GM19043 (cell line): ENCODE results near the gene TXLNG.
"Not testable (repeated sequence)": the region's sequence is repeated elsewhere in the genome, so short reads cannot be mapped to it uniquely, and the experiment has no call there.

ENCODE experiments used
- ATAC-seq: cut with Tn5 transposase; IDR thresholded peaks from one replicate; pipeline ENCODE4 v1.9.1; 2021; ENCODE audit warnings: low read depth; ENCODE audit not compliant: unreplicated experiment

The TXLNG gene

DNA sequence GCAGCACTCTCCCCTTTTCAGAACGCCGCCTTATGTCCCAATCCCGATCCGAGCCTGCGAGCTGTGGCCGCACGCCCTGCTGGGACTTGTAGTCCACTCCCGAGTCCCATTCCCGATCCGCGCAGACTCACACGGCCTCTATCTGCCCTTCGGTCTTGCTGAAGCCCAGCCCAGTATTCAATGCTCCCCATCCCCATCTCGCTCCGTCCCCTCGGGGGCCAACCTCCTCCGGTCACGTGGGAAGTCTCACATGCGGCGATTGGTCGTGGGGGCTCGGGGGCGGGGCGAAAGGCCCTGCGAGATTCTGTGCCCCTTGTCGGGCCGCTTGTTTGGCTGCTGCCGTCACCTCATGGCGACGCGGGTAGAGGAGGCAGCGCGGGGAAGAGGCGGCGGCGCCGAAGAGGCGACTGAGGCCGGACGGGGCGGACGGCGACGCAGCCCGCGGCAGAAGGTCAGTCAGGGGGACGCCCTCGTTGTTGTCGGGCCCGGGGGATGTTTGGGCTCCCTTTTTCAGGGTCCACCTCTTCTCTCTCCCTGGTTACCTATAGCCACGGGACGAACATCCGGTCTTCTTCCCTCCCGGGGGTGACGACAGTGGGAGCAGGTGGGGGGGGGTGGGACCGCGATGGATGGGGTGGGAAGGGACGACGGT lies at the start of gene TXLNG:
Gene TXLNG (plus strand): TSS at position 328 of the 652 bp plus-strand sequence. CDS start 22 bp downstream, at position 350.
- peak; percentile 98 for ATAC-seq

DNA sequence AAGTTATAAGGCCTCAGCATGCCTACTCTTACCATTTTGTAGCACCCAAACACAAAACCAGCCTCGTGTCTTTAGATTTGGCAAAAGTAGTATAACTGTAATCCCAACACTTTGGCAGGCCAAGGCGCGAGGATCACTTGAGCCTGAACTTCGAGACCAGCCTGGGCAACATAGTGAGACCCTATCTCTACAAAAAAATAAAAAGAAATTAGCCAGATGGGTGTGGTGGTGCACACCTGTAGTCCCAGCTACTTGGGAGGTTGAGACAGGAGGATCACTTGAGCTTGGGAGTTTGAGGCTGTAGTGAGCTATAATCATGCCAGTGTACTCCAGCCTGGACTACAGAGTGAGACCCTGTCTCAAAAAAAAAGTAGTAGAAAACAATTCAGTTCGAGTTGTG lies 49.2 kb upstream of the TXLNG start:
- ATAC-seq = no peak

DNA sequence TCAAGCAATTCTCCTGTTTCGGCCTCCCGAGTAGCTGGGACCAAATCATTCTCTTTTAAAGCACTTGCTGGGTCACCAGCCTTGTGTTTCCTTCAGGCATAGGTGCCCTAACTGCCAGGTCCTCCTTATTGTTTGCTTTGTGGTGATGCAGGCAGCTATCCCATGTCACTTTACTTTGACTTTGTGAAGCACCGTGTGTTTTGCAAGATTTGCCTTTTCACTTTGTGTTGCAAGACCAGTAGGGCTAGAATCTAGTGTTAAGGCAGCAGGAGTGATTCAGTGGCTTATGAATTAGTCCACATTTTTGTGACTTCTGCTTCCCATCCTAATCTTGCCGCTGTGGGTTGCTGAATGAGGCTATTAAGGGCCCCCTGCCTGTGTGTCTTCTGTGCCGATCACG lies 46.7 kb upstream of the TXLNG start:
- no peak for ATAC-seq

DNA sequence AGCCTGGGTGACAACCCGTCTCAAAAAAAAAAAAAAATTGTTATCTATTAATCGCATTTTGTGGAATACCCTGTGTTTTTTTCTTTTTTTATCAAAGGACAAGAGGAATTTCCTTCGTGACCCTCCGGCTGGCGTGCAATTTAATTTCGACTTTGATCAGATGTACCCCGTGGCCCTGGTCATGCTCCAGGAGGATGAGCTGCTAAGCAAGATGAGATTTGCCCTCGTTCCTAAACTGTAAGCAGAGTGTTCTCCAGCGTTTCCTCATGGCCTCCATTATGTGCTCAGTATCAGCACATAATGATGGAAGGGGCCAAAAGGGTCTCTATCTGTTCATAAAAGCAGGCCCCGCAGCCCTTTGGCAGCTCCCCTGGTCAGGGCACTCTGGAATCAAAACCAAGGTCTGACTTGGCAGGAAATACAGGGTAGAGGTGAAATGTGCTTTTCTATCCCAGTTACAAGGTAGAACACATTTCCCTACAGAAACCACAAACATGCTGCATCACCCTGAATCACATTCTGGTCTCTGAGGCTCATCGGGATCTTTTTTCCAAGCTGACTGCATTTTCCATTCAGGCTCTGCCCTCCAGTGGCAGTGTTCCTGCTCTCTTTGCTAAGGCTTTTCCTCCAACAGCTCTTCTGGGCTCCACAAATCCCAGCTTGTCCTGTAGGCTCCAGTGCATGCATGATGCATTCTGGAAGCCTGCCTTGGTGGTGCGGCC lies 42.5 kb upstream of the TXLNG start:
- ATAC-seq = no peak

DNA sequence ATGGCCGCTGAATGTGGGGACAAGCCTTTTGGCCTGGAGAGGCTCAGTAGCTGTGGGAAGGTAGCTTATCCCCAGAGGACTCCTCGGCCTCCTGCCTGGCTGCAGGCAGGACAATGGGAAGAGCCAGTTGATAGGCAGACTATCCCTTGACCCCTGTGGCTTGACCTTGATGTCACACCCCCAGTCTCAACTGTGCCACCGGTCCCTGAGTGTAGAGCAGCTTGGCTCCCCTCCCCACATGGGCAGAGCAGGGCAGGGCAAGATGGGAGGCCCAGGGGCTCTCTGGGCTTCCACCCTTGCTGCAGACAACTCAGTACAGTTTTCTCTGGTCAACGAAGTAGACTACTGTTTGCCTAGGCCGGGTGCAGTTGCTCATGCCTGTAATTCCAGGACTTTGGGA lies 41.2 kb upstream of the TXLNG start:
- no peak for ATAC-seq

DNA sequence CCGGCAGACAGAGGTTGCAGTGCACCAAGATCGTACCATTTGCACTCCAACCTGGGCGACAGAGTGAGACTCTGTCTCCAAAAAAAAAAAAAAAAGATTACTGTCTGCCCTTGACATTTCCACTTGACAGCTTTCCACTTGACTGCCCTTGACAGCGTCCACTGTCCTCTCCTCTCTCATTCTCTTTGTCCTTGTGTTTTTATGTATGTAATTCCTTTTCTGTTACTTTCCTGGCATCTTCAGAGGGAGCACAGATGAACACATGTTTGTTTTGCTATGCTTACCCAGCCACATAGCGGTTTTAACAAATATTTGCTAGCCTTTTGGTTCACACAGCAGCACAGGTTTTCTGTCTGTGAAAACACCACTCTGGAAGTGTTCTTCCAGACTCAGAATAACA lies 40.6 kb upstream of the TXLNG start:
- no peak for ATAC-seq

DNA sequence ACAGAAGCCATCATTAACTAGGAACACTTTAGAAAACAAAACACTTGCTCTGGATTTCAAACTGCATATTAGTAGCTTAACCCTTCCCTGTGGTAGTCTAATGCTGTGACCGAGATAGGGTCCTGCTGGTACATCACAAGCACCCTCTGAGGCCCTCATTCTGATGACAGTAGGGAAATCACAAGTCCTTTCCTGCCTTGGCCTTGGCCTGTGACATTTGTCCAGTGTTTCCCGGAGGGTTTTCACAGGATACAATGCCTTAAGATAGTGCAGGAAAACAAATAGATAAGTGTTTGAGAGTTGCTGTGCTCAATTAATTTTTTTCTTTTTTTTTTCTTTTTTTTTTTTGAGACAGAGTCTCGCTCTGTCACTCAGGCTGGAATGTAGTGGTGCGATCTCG lies 37.8 kb upstream of the TXLNG start:
- ATAC-seq = no peak

DNA sequence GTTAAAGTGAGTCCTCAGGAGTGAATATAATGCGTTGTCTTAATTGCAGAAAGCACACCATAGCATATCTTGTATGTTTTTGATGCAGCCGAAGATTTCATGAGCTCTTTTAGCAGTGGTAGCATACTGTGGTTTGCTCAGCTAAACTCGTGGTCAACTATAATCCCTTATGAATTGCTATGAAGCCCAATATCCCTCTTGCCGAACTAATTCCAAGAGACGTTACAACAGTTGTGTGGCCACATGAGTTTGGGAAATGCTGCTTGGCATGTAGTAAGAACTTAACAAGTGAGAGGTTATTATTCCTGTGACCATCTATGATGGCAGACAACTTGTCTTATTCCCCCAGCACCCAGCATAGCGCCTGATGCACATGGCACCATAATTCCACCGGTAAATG lies 36.1 kb upstream of the TXLNG start:
- no peak for ATAC-seq

DNA sequence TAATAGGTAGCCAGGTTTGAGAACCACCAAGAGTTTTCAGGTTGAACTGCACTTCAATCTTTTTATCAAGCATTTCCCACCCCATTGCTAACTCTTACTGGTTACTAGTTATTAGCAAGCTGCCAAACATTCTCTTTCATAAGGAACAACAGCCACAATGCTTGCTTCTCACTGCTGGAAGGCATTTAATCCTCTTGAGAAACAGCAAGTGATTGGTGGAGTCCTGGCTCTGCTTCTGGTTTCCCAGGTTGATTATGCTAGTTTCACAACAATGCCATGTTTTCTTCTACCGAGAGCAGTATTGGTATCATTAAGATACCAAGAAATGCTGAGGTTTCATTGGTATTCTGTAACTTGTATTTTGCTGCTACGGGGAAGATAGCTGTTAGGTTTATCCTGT lies 32.2 kb upstream of the TXLNG start:
- ATAC-seq = no peak

DNA sequence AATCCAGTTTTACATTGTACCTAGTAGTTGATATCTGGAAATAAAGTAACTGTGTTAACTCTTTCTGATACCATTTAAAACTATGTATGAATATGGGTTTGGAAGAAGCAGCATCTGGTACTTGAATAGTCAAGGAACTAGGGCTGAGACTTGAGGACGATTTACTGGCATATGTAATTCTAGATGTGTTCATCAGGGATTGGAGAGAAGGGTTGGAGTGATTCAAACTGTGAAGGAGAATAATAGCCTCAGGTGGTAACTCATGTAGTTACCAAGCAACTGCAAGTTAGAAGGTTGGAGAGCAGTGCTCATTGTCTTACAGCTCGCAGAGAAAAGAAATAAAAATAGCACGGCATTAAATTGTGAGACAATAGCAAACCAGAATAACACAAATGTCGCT lies 29.5 kb upstream of the TXLNG start:
- no peak for ATAC-seq

DNA sequence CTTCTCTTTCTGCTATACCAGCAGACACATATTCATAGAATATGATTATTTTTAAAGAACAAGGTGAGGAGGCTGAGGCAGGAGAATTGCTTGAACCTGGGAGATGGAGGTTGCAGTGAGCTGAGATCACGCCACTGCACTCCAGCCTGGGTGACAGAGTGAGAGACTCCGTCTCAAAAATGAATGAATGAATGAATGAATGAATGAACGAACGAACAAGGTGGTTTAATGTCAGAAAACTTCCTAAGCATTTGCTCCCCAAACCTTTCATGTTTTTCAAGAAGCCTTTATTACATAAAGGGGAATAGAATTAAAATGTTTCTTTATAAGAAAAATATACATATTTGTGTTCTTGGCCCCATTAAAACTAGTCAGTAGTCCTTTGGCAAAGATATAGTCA lies 24.8 kb upstream of the TXLNG start:
- not testable (repeated sequence) for ATAC-seq

DNA sequence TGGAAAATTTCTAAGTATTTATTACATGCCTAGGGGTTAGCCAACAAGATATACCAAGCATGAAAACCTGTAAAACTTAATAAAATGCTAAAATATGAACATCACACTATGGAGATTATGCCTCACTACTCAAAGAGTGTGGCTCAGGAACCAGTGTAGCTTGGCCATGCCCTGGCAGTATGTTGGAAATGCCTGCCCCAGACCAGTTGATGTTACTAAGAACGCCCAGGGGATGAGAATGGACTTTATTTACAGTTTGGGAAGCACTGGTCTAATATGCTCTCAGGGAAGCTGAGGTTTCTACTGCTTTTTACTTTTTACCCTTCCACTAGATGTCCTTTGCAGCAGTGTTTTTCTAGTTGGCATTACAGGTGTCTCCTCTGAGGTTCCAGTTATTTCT lies 23.7 kb upstream of the TXLNG start:
- no peak for ATAC-seq

DNA sequence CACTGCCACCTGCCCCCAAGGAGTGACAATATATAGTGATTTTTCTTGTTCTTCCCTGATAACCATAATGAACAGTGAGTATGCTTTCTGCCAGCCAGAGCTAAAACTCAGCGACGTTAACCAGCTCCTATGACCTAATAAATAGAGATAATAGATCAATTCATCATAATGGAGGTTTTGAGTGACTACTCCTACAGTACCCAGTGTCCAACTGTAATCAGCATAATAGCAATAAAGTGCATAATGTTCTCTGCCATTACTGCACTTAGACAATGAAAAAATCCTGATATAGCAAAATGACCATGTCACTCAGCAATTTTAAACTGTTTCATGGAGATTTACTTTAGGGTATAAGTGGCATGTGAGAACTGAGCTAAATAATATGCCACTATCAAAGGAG lies 20.7 kb upstream of the TXLNG start:
- ATAC-seq = no peak

DNA sequence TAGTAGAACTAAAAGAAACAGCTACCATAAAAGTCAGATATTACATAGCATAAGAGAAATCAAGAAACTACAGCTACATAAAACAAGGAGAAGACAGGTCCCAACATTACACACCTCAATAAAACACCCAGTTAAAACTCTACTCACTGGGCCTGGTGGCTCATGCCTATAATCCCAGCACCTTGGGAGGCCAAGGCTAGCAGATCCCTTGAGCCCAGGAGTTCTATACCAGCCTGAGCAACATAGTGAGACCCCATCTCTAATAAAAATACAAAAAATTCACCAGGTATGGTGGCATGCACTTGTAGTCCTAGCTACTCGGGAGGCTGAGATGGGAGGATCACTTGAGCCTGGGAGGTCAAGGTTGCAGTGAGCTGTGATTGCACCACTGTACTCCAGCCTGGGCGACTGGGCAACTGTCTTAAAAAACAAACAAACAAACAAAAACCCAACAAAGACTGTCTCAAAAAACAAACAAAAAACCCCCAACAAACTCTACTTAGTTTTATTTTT lies 15.2 kb upstream of the TXLNG start:
- ATAC-seq = no peak

DNA sequence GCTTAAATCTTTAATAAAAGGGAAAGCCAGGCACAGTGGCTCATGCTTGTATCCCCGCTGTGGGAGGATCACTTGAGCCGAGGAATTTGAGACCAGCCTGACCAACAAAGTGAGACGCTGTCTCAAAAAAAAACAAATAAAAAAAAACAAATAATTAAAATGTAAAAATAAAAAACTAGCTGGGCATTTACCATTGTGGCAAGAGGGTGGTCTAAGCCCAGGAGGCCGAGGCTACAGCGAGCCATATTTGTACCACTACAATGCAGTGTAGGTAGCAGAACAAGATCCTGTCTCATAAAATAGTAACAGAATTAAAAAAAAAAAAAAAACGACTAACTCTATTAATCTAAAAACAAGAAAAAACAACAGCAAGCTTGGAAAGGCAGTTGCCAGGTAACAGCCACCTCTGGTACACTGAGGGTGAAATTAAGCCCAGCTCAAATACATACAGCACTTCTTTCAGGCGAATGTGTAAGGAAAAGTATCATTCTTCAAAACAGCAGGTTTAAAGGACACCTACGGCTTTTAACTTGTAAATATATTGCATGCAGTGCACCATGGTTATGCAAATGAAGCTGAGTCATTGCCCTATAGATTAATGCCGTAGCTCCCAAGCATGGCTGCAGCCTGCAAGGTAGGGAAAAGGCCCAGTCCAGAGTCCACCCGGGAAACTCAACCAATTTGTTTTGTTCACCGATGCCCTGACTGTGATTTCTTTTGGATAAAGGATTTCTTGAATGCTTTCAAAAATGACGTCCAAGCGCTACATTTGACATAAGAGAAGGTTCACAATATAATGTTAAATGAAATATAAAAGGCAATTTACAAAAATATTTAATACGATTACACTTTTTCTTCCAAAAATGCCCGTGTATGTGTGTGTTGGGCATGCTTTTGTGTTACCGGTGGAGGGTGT lies 14.5 kb upstream of the TXLNG start:
- ATAC-seq = no peak

DNA sequence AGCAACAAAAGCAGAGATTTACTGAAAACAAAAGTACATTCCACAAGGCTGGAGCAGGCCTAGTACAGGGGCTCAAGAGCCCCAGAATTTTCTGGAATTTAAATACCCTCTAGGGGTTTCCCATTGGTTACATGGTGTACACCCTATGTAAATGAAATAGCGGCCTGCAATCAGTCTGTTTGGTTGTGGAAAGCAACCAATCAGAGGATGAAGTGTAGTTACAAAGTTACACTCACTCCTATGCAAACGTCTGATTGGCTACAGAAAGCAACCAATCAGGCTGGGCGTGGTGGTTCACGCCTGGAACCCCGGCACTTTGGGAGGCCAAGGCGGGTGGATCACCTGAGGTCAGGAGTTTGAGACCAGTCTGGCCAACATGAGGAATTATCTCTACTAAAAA lies 13.8 kb upstream of the TXLNG start:
- no peak for ATAC-seq

DNA sequence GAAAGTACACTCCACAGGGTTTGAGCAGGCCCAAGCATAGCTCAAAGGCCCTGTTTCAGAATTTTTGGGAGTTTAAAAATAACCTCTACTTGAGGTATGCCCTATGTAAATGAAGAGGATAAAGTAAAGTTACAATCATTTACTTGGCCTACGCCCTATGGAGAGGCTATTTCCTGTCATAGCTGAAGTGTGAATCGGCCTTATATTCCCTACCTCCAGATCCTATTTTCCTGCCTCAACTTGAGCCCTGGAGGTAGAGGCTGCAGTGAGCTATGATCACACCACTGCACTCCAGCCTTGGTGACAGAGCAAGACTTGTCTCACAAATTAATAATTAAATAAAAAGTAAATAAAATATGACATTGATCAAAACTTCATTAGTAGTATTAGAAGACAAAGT lies 11.5 kb upstream of the TXLNG start:
- no peak for ATAC-seq

DNA sequence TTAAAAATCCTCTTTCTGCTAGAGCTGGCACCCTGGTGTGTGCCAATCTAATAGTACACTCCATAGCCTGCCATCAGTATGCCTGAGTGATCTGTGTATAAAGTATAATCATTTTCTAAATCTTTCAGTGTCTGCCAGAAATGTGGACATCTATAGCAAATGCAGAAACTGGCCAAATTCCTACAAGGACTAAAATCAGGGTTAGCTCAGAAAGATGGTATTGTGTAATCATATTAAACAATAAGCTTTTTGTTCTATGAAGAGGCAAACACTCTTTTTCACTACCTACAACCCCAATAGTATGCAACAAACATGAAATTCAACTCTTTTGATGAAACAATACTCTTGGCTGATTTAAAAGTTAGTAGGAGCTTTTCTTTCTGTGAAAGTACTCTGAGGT lies 7.7 kb upstream of the TXLNG start:
- no peak for ATAC-seq

DNA sequence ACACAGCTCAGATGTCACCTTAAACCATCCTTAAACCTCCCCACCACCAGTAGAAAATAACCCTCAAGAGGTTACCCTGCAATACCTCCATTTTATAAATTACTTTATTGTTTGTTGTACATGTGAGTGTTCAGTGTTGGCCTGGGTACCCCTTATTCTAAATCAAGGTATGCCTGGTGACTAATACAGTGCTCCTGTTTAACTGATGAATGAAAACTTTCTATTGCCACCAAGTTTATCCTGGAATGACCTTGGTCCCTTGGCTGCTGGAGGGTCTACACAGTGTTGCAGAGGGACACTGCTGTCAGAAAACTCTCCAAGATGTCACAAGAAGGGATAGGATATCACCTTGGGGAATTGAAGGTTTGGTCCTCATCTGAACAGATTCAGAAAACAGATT lies 7.3 kb upstream of the TXLNG start:
- ATAC-seq = no peak

DNA sequence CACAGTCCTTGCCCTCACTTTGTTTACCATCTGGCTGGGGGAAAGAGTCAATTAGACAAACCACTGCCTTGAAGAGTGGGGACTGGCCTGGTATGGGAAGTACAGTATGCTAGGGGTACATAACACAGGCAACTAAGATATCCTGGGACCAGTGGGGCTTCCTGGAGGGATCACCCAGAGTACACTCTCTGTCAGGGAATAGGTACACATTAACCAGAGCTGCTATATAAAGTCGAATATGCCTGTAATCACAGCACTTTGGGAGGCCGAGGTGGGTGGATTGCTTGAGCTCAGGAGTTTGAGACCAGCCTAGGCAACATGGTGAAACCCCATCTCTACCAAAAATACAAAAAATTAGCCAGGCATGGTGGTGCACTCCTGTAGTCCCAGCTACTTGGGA lies 6.5 kb upstream of the TXLNG start:
- not testable (repeated sequence) for ATAC-seq

DNA sequence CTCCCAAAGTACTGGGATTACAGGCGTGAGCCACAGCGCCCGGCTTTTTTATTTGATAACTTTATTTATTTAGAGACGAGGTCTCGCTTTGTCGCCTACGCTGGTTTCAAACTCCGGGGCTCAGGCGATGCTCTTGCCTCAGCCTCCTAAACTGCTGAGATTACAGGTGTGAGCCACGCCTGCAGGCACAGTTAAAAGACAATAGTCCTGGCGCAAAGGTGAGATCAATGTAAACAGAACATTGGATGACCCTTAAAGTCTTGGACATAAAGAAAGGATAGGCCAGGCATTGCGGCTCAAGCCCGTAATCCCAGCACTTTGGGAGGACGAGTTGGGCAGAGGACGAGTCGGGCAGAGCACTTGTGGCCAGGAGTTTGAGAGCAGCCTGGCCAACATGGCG lies 2.8 kb upstream of the TXLNG start:
- ATAC-seq = no peak
